GM19467 (cell line): ENCODE measurements around the gene PEDS1.
A peak's percentile ranks its signal among the peaks of the same experiment; 100 is the strongest.
"Not testable (repeated sequence)": the region's sequence is repeated elsewhere in the genome, so short reads cannot be mapped to it uniquely, and the experiment has no call there.

Experiments
- ATAC-seq: cut with Tn5 transposase; IDR thresholded peaks from one replicate; pipeline ENCODE4 v1.9.1; 2021; ENCODE audit warnings: mild to moderate bottlenecking, moderate library complexity; ENCODE audit not compliant: unreplicated experiment

PEDS1 gene

DNA sequence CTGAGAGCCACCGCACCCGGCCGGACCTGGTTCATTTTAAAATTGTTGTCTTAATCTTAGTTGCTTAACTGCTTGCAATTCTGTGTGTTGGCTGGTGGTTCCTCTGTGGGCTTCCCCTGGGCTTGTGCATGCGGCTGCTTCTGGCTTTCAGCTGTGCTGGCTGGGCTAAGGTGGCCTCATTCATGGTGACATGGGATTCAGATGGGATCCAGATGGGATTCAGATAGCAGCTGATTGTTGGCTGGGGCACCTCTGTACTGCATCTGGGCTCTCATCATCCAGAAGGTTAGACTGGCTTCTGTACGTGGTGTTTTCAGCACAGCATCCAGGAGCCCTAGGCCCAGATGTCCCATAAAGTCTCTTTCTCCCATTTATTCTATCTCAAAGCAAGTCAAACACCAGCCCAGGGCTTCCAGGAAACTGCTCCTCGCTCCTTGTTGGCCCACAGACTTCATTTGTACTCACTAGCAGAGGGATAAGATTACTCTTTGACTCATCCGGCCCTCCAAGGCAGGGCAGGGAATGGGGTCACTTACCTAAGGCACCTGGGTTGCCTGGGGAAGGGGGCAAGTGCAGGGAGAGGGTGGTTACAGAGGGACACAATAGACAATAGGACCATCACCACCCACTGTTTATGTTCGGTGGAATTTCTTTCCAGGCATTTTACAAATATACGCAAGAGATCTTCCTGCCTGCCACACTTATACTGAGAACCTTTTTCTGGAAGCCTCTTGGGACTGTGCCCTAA is 10.2 kb upstream of the PEDS1 start:
- ATAC-seq, result no peak

DNA sequence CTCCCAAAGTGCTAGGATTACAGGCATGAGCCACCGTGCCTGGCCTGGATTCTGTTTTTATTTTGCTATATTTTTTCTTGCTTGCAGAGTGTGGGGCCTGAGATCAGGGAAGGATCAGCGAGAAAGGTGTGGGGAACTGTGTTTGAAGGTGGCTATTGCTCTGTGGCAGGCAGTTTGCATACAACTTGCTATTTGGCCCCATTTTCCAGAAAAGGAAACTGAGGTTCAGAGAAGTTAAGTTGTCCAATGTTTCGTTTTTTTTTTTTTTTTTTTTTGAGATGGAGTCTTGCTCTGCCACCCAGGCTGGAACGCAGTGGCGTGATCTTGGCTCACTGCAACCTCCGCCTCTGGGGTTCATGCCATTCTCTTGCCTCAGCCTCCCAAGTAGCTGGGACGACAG is 8.0 kb upstream of the PEDS1 start:
- ATAC-seq, result not testable (repeated sequence)

DNA sequence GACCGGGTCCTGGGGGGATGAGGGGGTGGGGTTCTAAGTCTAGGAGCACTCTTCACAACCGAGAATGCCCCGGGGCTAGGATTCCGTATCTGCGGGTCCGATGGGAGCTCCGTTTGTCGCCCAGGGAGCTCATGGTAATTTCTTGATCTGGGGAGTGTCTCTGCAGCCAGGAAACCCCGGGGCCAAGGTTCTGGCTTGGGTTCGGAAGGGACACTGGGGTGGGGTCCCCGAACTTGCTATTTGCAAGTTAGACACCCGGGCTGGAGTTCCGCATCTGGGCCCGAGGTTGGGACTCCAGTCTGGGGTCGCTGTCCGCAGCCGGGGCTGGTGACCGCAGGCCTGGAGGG is 397 bp downstream of the PEDS1 start:
- peak; percentile 13 for ATAC-seq

DNA sequence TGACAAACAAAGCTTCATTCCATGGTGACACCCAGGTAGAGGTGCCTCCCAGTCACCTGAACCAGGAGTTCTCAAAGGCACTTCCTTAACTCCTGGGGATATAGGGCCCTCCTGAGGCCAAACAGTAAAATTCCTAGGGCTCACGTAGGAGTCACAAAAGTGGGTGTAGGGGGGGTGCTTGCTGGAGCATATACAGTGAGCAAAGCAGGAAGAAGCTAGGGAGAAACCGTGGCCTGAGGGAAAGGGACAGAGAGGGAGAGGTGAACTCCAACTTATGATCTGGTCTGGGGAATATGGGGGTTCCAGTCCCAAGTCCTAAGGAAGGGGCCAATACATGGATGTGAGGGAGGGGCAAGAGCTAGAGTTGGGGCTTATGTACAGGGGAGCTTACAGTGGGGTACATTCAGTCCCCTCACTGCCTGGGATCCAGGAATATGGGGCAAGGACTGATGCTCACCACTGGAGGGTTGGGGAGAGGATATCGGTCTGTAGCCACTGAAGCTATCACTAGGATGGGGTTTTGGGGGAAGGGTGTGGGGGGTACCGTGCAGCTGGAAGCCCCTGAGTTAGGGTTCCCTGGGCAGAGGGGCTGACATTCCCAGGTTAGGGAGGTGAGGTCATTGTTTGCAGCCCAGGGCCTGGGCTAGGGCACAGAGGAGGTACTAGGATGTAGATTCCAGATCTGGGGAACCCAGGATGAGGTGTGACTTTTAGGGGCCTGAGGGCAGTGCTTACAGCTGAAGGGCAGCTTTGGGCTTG is 950 bp downstream of the PEDS1 start:
- no peak for ATAC-seq

DNA sequence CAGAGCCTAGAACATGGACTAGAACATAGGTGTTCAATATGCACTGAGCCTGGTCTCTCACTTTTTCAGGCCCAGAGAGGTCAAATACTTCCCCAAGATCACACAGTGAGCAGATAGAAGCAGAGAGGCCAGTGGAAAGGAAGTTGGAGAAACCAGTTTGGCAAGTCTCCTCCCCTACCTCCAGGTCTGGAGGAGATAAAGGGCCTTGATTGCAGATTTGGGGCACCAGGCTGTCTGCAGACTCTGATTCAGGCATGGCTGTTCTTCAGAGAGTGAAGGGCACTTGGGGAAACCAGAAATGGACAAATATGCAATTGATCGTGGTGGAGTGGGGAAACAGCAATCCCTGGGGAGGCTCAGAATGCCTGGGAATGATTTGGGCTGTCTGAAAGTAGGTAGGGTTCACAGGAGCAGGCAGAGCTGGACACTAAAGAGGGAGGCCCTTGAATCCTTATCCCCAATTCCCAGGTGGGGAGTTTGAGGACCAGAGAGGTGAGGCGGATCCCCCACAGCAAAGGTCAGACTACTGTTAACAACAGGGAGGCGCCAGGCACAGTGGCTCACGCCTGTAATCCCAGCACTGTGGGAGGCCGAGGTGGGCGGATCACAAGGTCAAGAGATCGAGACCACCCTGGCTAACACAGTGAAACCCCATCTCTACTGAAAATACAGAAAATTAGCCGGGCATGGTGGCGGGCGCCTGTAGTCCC is 2.3 kb downstream of the PEDS1 start:
- ATAC-seq, result no peak

DNA sequence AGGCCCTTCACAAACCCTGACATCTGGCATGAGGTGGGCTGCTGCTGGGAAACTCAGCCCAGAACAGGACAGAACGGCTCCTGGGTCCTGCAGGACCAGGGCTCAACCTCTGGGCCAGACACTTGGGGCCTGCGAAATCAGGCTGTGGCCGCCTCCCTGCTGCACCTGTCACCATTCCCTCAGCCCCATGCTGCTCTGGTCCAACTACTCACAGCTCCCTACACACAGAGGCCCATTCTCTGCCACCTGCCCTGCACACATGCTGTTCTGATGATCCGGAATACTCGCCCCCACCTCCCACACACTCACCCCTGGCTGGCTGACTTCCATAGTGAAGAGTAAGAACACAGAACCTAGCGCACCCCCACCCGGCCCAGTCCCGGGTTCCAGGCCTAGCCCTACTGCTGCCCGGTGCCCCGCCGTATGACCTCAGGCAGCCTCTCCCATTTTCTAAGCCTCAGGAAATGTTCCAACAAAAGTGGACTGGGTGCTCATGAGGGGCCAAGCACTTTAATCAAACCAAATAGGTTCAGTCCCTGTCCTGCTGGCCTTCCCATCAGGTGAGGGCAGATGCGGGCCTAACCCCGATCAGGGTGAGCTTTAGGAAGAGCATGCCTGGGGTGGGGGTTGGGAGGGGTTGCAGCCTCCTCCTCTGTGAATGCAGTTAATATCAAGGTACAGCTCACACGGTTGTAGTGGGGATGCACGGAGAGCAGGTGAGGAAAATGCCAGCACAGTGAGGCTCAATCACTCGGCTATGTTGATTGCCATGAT is 3.9 kb downstream of the PEDS1 start:
- ATAC-seq, result no peak

DNA sequence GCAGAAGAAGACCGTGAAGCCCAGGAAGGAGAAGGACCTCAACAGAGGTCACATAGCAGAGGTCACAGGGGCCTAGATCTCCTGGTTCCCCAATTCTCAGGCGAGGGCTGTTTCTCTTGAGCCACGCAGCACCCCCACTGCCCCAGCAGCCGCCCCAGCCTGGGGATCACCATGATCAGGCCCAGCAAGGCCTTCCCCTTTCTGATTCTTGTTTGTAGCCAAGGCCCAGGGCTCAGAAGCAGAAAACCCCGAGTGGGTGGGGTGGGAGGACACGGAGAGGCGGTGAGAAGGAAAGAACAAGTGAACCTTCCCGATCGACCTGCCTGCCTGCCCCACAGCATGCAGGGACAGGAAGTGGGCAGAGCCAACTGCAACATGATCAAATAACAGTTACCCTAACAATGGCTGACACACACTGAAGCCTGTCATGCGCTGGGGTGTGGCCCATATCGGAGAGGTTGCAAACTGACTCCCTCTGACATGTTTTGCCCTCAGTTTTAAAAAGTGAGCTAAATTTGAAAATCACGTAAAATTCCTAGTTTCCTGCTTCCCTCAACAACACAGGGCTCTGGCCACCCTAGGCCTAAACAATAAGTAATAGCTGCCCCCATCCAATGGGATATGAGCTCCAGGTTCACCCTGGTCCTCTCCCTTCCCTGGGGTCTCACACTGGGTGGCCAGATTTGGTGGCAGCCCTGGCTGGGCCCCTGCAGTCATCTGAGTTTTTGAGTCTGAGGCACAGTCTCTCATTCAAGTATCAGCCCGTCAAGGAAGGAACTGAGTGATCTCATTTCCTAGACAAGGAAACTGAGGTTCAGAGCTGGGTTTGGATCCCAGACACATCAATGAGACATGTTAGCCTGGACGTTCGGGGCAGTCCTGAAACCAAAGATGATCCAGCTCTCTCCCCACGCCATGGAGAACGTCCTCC is 6.5 kb downstream of the PEDS1 start:
- ATAC-seq, result no peak

DNA sequence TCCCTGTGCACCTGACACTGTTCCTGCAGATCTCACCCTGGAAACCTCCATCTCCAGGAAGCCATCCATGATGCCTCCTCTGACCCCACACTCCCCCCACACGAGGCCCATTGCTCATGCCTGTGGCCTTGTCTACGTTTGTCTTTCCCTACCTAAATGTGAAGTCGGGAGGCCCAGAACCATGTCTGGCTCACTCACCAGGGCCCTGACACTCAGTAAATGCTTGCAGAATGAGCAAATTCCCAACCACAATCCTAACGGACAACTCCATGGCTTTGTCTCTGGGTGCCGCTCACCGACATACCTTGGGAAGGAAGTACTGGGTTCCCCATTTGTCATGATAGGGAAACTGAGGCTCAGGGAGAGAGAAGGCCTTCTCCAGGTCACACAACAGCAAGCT is 7.3 kb downstream of the PEDS1 start:
- no peak for ATAC-seq

DNA sequence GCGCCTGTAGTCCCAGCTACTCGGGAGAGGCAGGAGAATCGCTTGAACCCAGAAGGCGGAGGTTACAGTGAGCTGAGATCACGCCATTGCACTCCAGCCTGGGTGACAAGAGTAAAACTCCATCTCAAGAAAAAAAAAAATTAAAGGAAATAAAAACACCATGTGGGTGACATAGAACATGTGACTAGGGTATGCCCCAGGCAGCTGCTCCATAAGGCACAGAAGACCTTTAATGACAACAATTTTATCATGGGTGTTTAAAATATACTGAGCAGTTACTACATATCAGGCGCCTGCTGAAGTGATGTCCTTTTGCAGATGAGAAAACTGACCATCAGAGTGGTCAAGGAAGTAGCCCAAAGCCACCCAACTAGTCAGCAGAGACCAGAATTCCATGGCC is 8.0 kb downstream of the PEDS1 start:
- ATAC-seq, result no peak

DNA sequence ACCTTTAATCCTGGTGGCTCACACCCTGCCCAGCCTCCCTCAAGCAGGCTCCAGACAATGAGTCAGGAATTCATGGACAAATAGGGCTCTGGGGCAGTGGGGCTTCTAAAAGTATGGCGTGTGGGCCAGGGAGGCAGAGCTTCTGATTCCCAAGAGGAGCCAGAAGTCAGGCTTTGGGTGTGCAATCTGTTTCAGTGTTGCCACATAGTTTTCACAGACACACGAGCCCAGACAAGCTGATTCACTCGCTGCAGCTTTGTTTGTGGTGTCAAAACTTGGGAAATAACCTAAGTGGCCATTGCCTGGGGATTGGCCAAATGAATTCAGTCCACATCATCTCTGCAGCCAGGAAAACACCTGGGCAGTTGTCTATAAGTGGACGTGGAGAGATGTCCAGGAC is 9.2 kb downstream of the PEDS1 start:
- ATAC-seq, result no peak

DNA sequence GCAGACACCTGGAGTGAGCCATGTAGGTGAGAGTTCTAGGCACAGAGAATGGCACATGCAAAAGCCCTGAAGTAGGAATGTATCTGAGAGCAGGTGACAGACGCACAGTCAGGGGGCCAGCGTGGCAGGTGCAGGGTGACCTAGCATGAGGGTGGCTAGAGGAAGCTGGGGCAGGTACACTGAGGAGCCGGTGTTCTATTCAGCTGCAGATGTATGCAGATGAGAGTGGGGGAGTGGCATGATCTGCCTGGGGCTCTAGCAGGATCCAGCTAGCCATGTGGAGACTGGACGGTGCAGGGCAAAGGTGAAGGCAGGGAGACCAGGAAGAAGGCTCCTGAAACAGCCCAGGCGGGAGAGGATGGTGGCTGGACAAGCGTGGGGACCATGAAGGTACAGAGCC is 10.7 kb downstream of the PEDS1 start:
- ATAC-seq, result no peak

DNA sequence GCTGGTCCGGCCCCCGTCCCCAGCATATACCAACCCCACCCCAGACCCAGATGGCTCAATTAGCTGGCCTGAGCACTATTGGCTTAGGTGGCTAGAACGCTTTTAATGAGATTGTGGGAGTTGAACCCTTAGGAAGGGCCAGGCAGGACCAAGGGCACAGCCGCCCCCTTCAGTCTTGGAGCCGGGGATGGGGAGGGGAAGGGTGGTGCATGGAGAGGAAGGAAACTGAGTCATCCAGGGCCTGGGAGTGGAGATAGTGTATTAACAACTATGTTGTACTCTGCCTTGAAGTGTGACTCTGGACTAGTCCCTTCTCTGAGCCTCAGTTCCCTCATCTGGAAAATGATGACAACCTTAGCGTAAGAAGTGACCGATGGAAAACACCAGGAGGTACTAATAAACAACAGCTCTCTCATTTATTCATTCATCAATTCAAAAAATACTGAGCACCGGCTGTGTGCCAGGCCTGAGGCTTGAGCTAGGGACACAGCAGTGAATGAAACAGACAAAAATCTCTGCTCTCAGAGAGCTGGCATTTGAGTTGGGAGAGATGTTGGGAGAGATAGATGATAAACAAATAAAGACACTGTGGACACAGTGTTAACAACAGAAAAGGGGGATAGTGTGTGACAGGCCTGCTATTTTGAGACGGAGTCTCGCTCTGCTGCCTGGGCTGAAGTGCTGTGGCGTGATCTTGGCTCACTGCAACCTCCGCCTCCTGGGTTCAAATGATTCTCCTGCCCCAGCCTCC is 11.5 kb downstream of the PEDS1 start:
- ATAC-seq, result no peak

DNA sequence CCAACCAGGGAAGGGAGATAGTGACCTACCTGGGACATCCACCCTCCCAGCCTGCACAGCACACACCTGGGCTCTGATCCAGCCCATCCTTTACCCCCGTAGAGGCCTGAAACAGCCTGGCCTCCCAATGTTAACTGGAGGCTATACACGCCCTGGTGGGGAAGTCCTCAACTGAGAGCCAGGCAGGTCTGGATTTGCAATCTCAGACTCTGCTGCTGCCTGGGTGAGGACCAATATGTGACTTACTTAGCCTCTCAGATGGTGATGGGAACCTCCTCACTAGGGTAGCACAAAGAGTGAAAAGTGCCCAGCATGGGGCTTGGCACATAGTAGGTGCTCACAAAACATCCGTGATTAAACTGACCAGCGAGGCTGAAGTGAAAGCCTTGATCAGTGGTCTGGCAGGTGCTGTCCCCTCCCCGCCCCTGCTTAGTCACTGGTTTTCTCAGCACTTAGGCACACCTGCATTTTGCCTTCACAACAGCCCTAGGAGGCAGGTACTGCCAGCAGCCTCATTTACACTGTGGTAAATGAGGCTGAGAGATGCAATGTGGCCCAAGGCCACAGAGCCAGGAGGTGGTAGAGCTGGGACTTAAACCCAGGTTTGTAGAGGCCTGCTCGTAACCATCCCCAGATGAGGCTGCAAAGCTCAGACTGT is 12.4 kb downstream of the PEDS1 start:
- ATAC-seq, result no peak

DNA sequence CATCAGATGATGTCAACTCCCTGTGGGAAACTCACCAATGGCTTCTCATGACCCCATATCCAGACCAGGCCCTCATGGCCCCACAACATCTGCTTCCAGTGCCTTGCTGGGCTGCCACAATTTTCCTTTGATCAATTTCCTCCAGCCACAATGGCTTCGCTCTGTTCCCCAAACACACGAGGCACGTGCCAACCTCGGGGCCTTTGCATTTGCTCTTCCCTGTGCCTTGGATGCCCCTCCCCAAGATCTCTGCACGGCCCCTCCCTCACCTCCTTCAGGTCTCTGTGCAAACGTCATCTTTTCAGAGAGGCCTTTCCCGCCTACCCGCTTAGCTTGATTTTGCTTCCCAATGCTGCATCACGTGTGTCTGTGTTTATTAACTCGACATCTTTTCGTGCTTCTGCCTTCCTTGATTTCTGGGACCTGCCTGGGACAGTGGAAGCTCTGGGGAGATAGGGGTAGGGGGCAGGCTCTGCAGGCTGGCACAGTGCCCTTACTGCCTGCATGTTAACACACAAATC is 13.1 kb downstream of the PEDS1 start:
- no peak for ATAC-seq

DNA sequence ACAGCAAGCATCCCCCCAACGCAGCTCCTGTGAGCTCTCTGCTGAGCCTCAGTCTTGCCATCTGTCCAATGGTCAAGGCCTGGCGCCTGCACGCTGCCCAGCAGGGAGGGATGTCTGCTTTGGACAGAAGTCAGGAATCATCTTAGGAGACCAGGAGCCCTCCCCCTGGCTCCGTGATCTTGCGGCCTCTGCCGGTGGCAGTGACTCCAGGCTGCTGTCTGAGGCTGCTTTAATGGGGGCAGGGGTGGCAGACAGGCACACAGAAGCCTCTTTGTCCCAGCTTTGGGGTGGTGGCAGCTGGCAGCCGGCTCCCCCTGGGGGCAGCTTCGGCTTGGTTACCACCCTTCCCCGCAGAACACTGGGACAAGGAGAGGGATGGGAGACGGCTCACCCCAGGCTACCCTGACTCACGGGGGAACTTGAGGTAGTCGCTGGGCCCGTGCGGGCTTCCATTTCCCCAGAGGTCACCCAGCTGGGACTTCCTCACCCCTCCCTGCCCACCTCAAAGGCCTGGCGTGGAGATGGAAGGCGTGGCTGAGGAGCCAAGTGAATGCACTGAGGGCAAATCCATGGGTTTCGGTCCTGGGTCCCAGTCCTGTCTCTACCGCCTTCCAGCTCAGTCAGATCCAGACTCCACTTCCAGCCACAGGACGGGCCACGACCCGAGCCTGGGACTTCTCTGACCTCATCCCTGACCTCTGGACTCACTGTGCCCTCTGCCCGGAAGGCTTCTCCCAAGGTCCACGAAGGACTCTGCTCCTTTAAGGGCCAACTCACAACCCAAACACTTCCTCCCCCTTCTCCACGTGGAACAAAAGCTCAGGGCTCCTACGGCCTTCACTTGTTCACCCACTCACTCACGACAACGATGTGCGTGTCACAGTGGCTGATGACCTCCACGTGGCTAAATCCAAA is 14.8 kb downstream of the PEDS1 start:
- no peak for ATAC-seq

DNA sequence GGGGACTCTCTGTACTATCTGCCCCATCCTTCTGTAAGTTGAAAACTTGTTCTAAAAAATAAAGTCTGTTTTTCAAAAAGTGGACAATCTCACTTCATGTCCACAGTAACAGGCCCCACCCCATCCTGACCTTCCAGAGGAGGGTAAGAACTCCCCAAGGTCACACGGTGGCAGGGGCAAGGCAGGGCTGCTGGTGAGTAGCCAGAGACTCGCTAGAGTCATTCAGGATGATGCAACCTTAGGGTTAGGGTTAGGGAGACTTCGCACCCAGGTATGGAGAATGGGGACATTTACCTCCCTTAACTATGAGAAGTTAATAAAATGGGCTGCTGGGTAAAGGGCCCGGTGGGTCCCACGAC is 15.4 kb downstream of the PEDS1 start:
- no peak for ATAC-seq

DNA sequence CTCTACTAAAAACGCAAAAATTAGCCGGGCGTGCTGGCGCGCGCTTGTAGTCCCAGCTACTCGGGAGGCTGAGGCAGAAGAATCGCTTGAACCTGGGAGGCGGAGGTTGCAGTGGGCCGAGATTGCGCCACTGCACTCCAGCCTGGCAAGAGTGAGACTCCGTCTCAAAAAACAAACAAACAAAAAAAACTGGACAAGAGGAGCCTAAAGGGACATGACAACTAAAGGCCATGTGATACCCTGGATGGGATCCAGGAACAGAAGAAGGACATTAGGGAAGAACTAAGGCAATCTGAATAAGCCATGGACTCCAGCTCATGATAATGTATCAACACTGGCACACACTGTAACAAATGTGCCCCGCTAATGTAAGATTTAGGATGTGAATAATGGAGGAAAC is 15.8 kb downstream of the PEDS1 start:
- ATAC-seq, result not testable (repeated sequence)
